Left renal cortex interstitium (tissue), 4 donors: ENCODE measurements around the gene SFXN1. TPM values are rescaled to one million over a fixed set of nuclear protein-coding genes. Genes with fewer than 3 reads are reported as not detected.

ENCODE experiments used
- DNase-seq, 4 donors: peaks; one replicate each; pipeline ENCODE4 v3.0.0-alpha.2; 2013; ENCODE audit warnings: low read depth in 4 of 4, low spot score in 2 of 4, missing footprints in 1 of 4
- polyA plus RNA-seq, 4 donors: library from polyadenylated mRNA; unstranded; fragments of 120-200 nt; gene quantifications; one replicate each; pipeline ENCODE4 v1.2.1, GENCODE V29; 2013; ENCODE audit not compliant: insufficient read length in 4 of 4

Gene SFXN1
- polyA plus RNA-seq, 4 donors: 31.5 to 56.0 (median 46.6) TPM

GRCh38 chr5:175535796-175536195, 57.4 kb downstream of the SFXN1 start:
- DNase-seq: no peak

GRCh38 chr5:175538576-175538975, 60.2 kb downstream of the SFXN1 start:
- no peak for DNase-seq

- DNase-seq: no peak
Observed at GRCh38 chr5:175539936-175540335, 61.6 kb downstream of the SFXN1 start.

GRCh38 chr5:175541264-175541663, 62.9 kb downstream of the SFXN1 start:
- no peak for DNase-seq

GRCh38 chr5:175542232-175542965, 64.0 kb downstream of the SFXN1 start:
- no peak for DNase-seq

- no peak for DNase-seq
Observed at GRCh38 chr5:175542966-175543235, 64.5 kb downstream of the SFXN1 start.

- DNase-seq: no peak
Observed at GRCh38 chr5:175544108-175544511, 65.8 kb downstream of the SFXN1 start.

- no peak for DNase-seq
Observed at GRCh38 chr5:175544586-175544985, 66.2 kb downstream of the SFXN1 start.

- DNase-seq: no peak
Observed at GRCh38 chr5:175547842-175548241, 69.5 kb downstream of the SFXN1 start.

- DNase-seq: no peak
Observed at GRCh38 chr5:175548626-175549311, 70.4 kb downstream of the SFXN1 start.

- DNase-seq: no peak
Observed at GRCh38 chr5:175550055-175550805, 71.9 kb downstream of the SFXN1 start.

- no peak for DNase-seq
Observed at GRCh38 chr5:175551266-175551665, 72.9 kb downstream of the SFXN1 start.

GRCh38 chr5:175554296-175554695, 75.9 kb downstream of the SFXN1 start:
- DNase-seq: no peak

- no peak for DNase-seq
Observed at GRCh38 chr5:175555168-175555785, 76.9 kb downstream of the SFXN1 start.

- no peak for DNase-seq
Observed at GRCh38 chr5:175556794-175557193, 78.4 kb downstream of the SFXN1 start.

- DNase-seq: no peak
Observed at GRCh38 chr5:175557778-175558177, 79.4 kb downstream of the SFXN1 start.

- DNase-seq: no peak
Observed at GRCh38 chr5:175558801-175559480, 80.6 kb downstream of the SFXN1 start.

GRCh38 chr5:175560011-175560410, 81.7 kb downstream of the SFXN1 start:
- no peak for DNase-seq

- DNase-seq: no peak
Observed at GRCh38 chr5:175561085-175561484, 82.7 kb downstream of the SFXN1 start.

GRCh38 chr5:175564716-175565115, 86.4 kb downstream of the SFXN1 start:
- DNase-seq: no peak

GRCh38 chr5:175566697-175567096, 88.3 kb downstream of the SFXN1 start:
- DNase-seq: no peak
